GM20000 (cell line): ENCODE measurements around the gene FGA.
A peak's percentile ranks its signal among the peaks of the same experiment; 100 is the strongest.

ENCODE experiments used
- DNase-seq: peaks from one replicate; pipeline ENCODE4 v3.0.0; 2012; ENCODE audit warnings: low spot score
- CTCF ChIP-seq: IDR thresholded peaks from 2 replicates; pipeline ENCODE4 v1.5.1; 2012; ENCODE audit warnings: mild to moderate bottlenecking, control low read depth; ENCODE audit errors: extremely low read depth, missing control alignments

The FGA gene

GRCh38 chr4:154623436-154623835 is 32.9 kb upstream of the FGA start:
- no peak for TF ChIP-seq CTCF
- no peak for DNase-seq

- peak; percentile 71 for DNase-seq
Measured at GRCh38 chr4:154622598-154622997, 32.1 kb upstream of the FGA start.

GRCh38 chr4:154620111-154620510 is 29.6 kb upstream of the FGA start:
- TF ChIP-seq CTCF: no peak
- no peak for DNase-seq

More at GRCh38 chr4:154622598-154622997, 32.1 kb upstream of the FGA start:
- peak; percentile 50 for TF ChIP-seq CTCF

GRCh38 chr4:154618708-154619315 is 28.3 kb upstream of the FGA start:
- peak; percentile 66 for DNase-seq
- peak; percentile 61 for TF ChIP-seq CTCF

- no peak for DNase-seq
- no peak for TF ChIP-seq CTCF
Measured at GRCh38 chr4:154617820-154618317, 27.3 kb upstream of the FGA start.

GRCh38 chr4:154616731-154617130 is 26.2 kb upstream of the FGA start:
- TF ChIP-seq CTCF: no peak
- peak; percentile 59 for DNase-seq

GRCh38 chr4:154616287-154616686 is 25.7 kb upstream of the FGA start:
- no peak for TF ChIP-seq CTCF
- DNase-seq: no peak
